Panc1 (cell line): ENCODE measurements around the gene FAM200B. TPM values are rescaled to one million over a fixed set of nuclear protein-coding genes. Genes with fewer than 3 reads are reported as not detected.
A peak's percentile ranks its signal among the peaks of the same experiment; 100 is the strongest.

ENCODE experiments used
- ATAC-seq: fragments of 200-7000 bp; cut with Tn5 transposase; 2 replicates; pipeline ENCODE4 v1.9.1; 2020; ENCODE audit warnings: mild to moderate bottlenecking, moderate library complexity
- Bru-seq: library from RNA; stranded (reverse); fragments of 400-500 nt; gene quantifications from one replicate; lab custom pipeline; 2021; lab: Mats Ljungman, UMichigan
- BruChase-seq, 2 experiments: library from RNA; stranded (reverse); fragments of 400-500 nt; gene quantifications; one replicate each; lab custom pipeline; 2021; lab: Mats Ljungman, UMichigan
- BruUV-seq: library from RNA; stranded (reverse); fragments of 400-500 nt; replicated peaks from 2 replicates; lab custom pipeline; 2021; lab: Mats Ljungman, UMichigan
- CTCF ChIA-PET: fragments of 300-600 bp; sonication (Branson Sonifier 250); formaldehyde crosslinking; loops from one replicate; lab custom pipeline; 2022; ENCODE audit warnings: antibody characterized with exemption; lab: Charles Lee
- POLR2A ChIA-PET: fragments of 300-600 bp; sonication (Branson Sonifier 250); formaldehyde crosslinking; loops from one replicate; lab custom pipeline; 2022; ENCODE audit warnings: antibody characterized with exemption; lab: Charles Lee
- DNase-seq: peaks from one replicate; pipeline ENCODE4 v3.0.0-alpha.2; 2010; ENCODE audit warnings: low read depth, low spot score
- H3K27ac ChIP-seq: 2 replicates; pipeline ENCODE4 v1.5.1; 2011; ENCODE audit warnings: mild to moderate bottlenecking, low read length, inconsistent platforms
- H3K27me3 ChIP-seq: fragments of 200-500 bp; sonication (Bioruptor generic); 2 replicates; pipeline ENCODE4 v1.6.0; 2014; ENCODE audit warnings: low read length, inconsistent platforms; ENCODE audit not compliant: control insufficient read depth, insufficient read depth
- H3K36me3 ChIP-seq: fragments of 200-500 bp; sonication (Bioruptor generic); 2 replicates; pipeline ENCODE4 v1.5.1; 2014; ENCODE audit warnings: inconsistent platforms, mild to moderate bottlenecking, low read length, moderate library complexity; ENCODE audit not compliant: control insufficient read depth, insufficient read depth
- H3K4me1 ChIP-seq: 2 replicates; pipeline ENCODE4 v1.5.1; 2011; ENCODE audit warnings: inconsistent platforms, mild to moderate bottlenecking, low read length, moderate library complexity; ENCODE audit not compliant: control insufficient read depth, insufficient read depth
- H3K4me3 ChIP-seq, 2 experiments: 2 replicates each; pipeline ENCODE4 v1.5.1; 2011 to 2012; ENCODE audit warnings: low read depth in 2 of 2, low read length in 2 of 2, mild to moderate bottlenecking in 2 of 2, inconsistent platforms in 1 of 2, moderate library complexity in 1 of 2
- H3K9me3 ChIP-seq: fragments of 200-500 bp; sonication (Bioruptor generic); 2 replicates; pipeline ENCODE4 v1.5.1; 2014; ENCODE audit warnings: low read depth, mild to moderate bottlenecking, inconsistent platforms, low read length, moderate library complexity; ENCODE audit not compliant: control insufficient read depth, insufficient read depth
- POLR2AphosphoS5 ChIP-seq: IDR thresholded peaks from 2 replicates; pipeline ENCODE4 v1.6.1; 2012; ENCODE audit warnings: mild to moderate bottlenecking, low read depth, low read length, moderate library complexity
- SIN3A ChIP-seq: IDR thresholded peaks from 2 replicates; pipeline ENCODE4 v1.6.1; 2012; ENCODE audit warnings: low read depth, mild to moderate bottlenecking, low read length, moderate library complexity, borderline replicate concordance; ENCODE audit not compliant: insufficient read depth
- TCF7L2 ChIP-seq: IDR thresholded peaks from 2 replicates; pipeline ENCODE4 v1.6.1; 2011; ENCODE audit warnings: mild to moderate bottlenecking, low read depth, low read length, inconsistent platforms
- in situ Hi-C: cut with HindIII; loops from 2 replicates; pipeline ENCODE4 v1.10.0; 2016; ENCODE audit warnings: low sequenced_read_pairs, low pct_unique_long_range_greater_than_20kb
- intact Hi-C: fragments of 100-400 bp; cut with micrococcal nuclease; formaldehyde crosslinking; loops from one replicate; pipeline ENCODE4 v1.10.0; 2022; ENCODE audit not compliant: unreplicated experiment
- long read RNA-seq: library from polyadenylated mRNA; unstranded; transcript quantifications from one replicate; pipeline ENCODE4 v2.0.0, GENCODE V29; 2021; ENCODE audit not compliant: unreplicated experiment
- polyA plus RNA-seq: library from polyadenylated mRNA; unstranded; fragments of >200 nt; gene quantifications from one replicate; pipeline ENCODE4 v1.2.1, GENCODE V29; 2012; ENCODE audit warnings: missing spikeins; ENCODE audit not compliant: insufficient read length
- total RNA-seq: library from RNA; stranded (reverse); gene quantifications from one replicate; pipeline ENCODE4 v1.2.1, GENCODE V29; 2021; ENCODE audit not compliant: unreplicated experiment
- TF ChIP-seq, protein P1 (sequence below), 2 experiments: IDR thresholded peaks; 2 replicates each; pipeline ENCODE4 v1.6.1; 2011 to 2012; ENCODE audit warnings: low read depth in 2 of 2, control low read depth in 1 of 2, low read length in 1 of 2, mild to moderate bottlenecking in 1 of 2, moderate library complexity in 1 of 2; ENCODE audit not compliant: insufficient read depth in 1 of 2
- TF ChIP-seq, protein P2 (sequence below): fragments of 450-650 bp; IDR thresholded peaks from 2 replicates; pipeline ENCODE4 v1.5.1; 2017; ENCODE audit warnings: mild to moderate bottlenecking

Gene FAM200B
- total RNA-seq, result 15.2 TPM
- 8.7 TPM for polyA plus RNA-seq
- Bru-seq, nascent RNA, result percentile 82 among the genes with signal in this experiment
- percentile 66 among the genes with signal in this experiment for BruChase-seq, experiment 1, labeled RNA remaining after a 2-hour chase
- percentile 69 among the genes with signal in this experiment for BruChase-seq, experiment 2, labeled RNA remaining after a 6-hour chase
- long read RNA-seq, full-length matches to known transcripts, result 8 of 18 reads
- long read RNA-seq, partial matches to known transcripts, result 0 of 18 reads
- long read RNA-seq, other reads (novel, unspliced or antisense), result 10 of 18 reads

DNA sequence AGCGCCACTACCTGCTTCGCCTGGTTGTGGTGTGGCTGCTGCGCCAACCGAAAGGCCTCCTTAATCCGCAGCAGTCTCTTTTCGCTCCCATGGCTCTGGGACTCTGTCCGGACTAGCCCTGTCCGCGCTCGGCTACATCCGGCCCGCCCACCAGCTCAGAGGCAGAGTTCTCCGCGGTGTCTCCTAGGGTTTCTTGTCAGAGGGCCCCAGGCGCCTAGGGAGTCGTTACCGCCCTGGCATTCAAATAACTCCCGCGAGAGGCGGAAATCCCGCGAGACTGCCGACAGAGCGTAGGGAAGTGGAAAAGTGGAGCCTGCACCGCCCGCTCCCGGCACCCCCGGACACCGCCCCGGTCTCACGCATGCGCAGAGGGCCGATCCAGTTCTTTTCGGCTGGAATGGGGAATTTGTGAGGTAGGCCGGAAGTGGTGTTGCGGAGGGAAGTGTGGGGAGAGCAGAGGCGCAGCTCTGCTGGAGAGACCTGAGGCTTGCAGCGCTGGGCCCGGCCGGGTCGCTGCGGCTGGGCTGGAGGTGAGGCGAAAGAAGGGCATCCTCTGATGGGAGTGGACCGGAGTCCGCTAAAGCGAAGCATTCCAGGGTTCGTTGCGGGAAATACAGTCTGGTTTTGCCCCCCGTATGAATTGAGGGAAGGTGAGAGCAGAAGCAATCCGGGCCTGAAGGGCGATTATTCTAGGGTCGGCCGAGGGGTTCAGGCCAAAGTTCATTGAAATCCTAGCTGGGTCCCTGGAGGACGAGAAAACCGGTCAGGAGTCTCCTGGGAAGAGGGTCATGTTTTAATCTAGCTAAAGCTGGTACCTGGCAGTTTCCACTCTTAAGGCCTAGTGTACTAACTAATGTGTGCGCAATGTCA is at the start of gene FAM200B:
TSS of gene FAM200B (plus strand) at position 456 of the 870 bp plus-strand sequence. CDS start 5,151 bp downstream, outside the sequence.
- intact Hi-C loops, result no loop called here
- DNase-seq (peak; percentile 91), ATAC-seq (peak; percentile 96)
- in situ Hi-C loops, result no loop called here
- ChIA-PET CTCF (no interaction called here), POLR2A (interaction anchor here (0.6 to 0.8 kb wide), 3 partner anchors 9 to 722 kb away, joined by 3 to 4 read pairs (median 3); no protein-coding TSS in a partner anchor)
- TSS peak; percentile 86 for BruUV-seq
- Histone ChIP-seq H3K36me3 (peaks cover 11% of the 10 kb centered on the region), H3K9me3 (no peaks in the 10 kb centered on the region), H3K4me1 (peaks cover 13% of the 10 kb centered on the region; the same call in 1 of the 2 replicates), H3K27me3 (no peaks in the 10 kb centered on the region), H3K27ac (peak within 1 kb of the TSS; percentile 99), H3K4me3 (peak within 1 kb of the TSS; percentile 93 to 94)
- no peak for TF ChIP-seq TCF7L2
- TF ChIP-seq, protein P1, sequence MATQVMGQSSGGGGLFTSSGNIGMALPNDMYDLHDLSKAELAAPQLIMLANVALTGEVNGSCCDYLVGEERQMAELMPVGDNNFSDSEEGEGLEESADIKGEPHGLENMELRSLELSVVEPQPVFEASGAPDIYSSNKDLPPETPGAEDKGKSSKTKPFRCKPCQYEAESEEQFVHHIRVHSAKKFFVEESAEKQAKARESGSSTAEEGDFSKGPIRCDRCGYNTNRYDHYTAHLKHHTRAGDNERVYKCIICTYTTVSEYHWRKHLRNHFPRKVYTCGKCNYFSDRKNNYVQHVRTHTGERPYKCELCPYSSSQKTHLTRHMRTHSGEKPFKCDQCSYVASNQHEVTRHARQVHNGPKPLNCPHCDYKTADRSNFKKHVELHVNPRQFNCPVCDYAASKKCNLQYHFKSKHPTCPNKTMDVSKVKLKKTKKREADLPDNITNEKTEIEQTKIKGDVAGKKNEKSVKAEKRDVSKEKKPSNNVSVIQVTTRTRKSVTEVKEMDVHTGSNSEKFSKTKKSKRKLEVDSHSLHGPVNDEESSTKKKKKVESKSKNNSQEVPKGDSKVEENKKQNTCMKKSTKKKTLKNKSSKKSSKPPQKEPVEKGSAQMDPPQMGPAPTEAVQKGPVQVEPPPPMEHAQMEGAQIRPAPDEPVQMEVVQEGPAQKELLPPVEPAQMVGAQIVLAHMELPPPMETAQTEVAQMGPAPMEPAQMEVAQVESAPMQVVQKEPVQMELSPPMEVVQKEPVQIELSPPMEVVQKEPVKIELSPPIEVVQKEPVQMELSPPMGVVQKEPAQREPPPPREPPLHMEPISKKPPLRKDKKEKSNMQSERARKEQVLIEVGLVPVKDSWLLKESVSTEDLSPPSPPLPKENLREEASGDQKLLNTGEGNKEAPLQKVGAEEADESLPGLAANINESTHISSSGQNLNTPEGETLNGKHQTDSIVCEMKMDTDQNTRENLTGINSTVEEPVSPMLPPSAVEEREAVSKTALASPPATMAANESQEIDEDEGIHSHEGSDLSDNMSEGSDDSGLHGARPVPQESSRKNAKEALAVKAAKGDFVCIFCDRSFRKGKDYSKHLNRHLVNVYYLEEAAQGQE (IDR thresholded peaks at IDR 0.05; ENCODE audit: insufficient read depth in 1 of 2, low read depth in 2 of 2, low read length in 1 of 2), result no peak
- TF ChIP-seq, protein P2, sequence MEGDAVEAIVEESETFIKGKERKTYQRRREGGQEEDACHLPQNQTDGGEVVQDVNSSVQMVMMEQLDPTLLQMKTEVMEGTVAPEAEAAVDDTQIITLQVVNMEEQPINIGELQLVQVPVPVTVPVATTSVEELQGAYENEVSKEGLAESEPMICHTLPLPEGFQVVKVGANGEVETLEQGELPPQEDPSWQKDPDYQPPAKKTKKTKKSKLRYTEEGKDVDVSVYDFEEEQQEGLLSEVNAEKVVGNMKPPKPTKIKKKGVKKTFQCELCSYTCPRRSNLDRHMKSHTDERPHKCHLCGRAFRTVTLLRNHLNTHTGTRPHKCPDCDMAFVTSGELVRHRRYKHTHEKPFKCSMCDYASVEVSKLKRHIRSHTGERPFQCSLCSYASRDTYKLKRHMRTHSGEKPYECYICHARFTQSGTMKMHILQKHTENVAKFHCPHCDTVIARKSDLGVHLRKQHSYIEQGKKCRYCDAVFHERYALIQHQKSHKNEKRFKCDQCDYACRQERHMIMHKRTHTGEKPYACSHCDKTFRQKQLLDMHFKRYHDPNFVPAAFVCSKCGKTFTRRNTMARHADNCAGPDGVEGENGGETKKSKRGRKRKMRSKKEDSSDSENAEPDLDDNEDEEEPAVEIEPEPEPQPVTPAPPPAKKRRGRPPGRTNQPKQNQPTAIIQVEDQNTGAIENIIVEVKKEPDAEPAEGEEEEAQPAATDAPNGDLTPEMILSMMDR, result no peak
- TF ChIP-seq SIN3A, result peak; percentile 99
- TF ChIP-seq POLR2AphosphoS5, result peak; percentile 73; the same call in 1 of the 2 replicates

DNA sequence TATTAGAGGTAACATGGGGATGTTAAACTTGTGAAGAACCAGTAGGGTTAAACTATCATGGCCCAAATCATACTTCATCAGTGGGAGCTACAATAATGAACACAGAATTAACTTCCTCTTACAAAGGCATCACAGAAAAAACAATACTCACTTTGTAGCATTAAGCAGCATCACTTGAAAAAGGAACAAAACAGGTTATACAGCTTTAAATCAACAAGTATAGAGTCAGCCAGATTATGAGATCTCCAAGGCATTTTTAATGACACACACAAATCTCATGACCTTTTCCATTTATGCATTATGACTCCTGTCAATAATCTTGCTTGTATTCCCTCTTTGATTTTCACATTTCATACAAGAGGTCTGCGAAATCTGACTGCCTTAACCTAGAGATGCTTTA is 44.8 kb upstream of the FAM200B start:
- H3K27me3 ChIP-seq, result no peaks in the 10 kb centered on the region
- H3K27ac ChIP-seq, result no peak overlapping the region
- ATAC-seq (no peak), DNase-seq (no peak)
- in situ Hi-C loops (no loop called here), intact Hi-C loops (loop anchor here (10.0 kb wide), 1 partner anchor 152 kb away; no protein-coding TSS in a partner anchor)
- ChIA-PET CTCF (no interaction called here), POLR2A (no interaction called here)
- no peak overlapping the region for H3K4me3 ChIP-seq
- H3K9me3 ChIP-seq, result no peaks in the 10 kb centered on the region
- TF ChIP-seq TCF7L2, result no peak
- no peak for TF ChIP-seq POLR2AphosphoS5
- no peak for TF ChIP-seq SIN3A
- TF ChIP-seq, protein P2, result no peak
- TF ChIP-seq, protein P1 (IDR thresholded peaks at IDR 0.05; ENCODE audit: insufficient read depth in 1 of 2, low read depth in 2 of 2, low read length in 1 of 2), result no peak
- H3K36me3 ChIP-seq, result peaks cover 15% of the 10 kb centered on the region
- no TSS peak for BruUV-seq
- H3K4me1 ChIP-seq, result no peaks in the 10 kb centered on the region
